ENCODE results near the gene SETDB2. TPM values are rescaled to one million over a fixed set of nuclear protein-coding genes. Genes with fewer than 3 reads are reported as not detected.

SETDB2 gene
- total RNA-seq, 1 experiment from 2014 or later, result 7.3 TPM

- Mint-ChIP-seq H3K4me3 (ENCODE audit: unreplicated experiment) (no peak overlapping the region), H3K4me1 (ENCODE audit: insufficient read depth, unreplicated experiment) (no peaks in the 10 kb centered on the region), H3K27ac (ENCODE audit: low read depth, unreplicated experiment) (no peak overlapping the region), H3K9me3 (ENCODE audit: unreplicated experiment) (no peaks in the 10 kb centered on the region), H3K36me3 (ENCODE audit: insufficient read depth, unreplicated experiment) (peaks cover 33% of the 10 kb centered on the region), H3K27me3 (ENCODE audit: insufficient read depth, unreplicated experiment) (no peaks in the 10 kb centered on the region)
- BruUV-seq (replicated peaks), result no TSS peak
- intact Hi-C loops (cut with micrococcal nuclease), result no loop called here
- ChIA-PET CTCF (interaction anchor here (0.7 kb wide), 1 partner anchor 91 kb away, joined by 3 read pairs; no protein-coding TSS in a partner anchor), POLR2A (interaction anchor here (0.7 kb wide), 1 partner anchor 68 kb away, joined by 4 read pairs; no protein-coding TSS in a partner anchor)
- TF ChIP-seq, protein P1, sequence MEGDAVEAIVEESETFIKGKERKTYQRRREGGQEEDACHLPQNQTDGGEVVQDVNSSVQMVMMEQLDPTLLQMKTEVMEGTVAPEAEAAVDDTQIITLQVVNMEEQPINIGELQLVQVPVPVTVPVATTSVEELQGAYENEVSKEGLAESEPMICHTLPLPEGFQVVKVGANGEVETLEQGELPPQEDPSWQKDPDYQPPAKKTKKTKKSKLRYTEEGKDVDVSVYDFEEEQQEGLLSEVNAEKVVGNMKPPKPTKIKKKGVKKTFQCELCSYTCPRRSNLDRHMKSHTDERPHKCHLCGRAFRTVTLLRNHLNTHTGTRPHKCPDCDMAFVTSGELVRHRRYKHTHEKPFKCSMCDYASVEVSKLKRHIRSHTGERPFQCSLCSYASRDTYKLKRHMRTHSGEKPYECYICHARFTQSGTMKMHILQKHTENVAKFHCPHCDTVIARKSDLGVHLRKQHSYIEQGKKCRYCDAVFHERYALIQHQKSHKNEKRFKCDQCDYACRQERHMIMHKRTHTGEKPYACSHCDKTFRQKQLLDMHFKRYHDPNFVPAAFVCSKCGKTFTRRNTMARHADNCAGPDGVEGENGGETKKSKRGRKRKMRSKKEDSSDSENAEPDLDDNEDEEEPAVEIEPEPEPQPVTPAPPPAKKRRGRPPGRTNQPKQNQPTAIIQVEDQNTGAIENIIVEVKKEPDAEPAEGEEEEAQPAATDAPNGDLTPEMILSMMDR (IDR thresholded peaks at IDR 0.05; ENCODE audit: unreplicated experiment), result no peak
- no peak for DNase-seq (ENCODE audit: unreplicated experiment)
Observed at GRCh38 chr13:49512578-49512977, 68.5 kb downstream of the SETDB2 start.

GRCh38 chr13:49516467-49516866 is 72.4 kb downstream of the SETDB2 start:
- intact Hi-C loops (cut with micrococcal nuclease), result no loop called here
- no peaks in the 10 kb centered on the region for H3K27me3 Mint-ChIP-seq (ENCODE audit: insufficient read depth, unreplicated experiment)
- TF ChIP-seq, protein P1 (IDR thresholded peaks at IDR 0.05; ENCODE audit: unreplicated experiment), result no peak
- H3K4me1 Mint-ChIP-seq (ENCODE audit: insufficient read depth, unreplicated experiment), result no peaks in the 10 kb centered on the region
- no peak for DNase-seq (ENCODE audit: unreplicated experiment)
- H3K4me3 Mint-ChIP-seq (ENCODE audit: unreplicated experiment), result no peak overlapping the region
- no TSS peak for BruUV-seq (replicated peaks)
- ChIA-PET CTCF (interaction anchor here (0.9 kb wide), 1 partner anchor 10 kb away, joined by 3 read pairs; no protein-coding TSS in a partner anchor), POLR2A (interaction anchor here (0.7 kb wide), 2 partner anchors 72 to 91 kb away, joined by 3 read pairs; partner anchors contain the start of gene SETDB2)
- no peak overlapping the region for H3K27ac Mint-ChIP-seq (ENCODE audit: low read depth, unreplicated experiment)
- H3K9me3 Mint-ChIP-seq (ENCODE audit: unreplicated experiment), result no peaks in the 10 kb centered on the region
- peaks cover 47% of the 10 kb centered on the region for H3K36me3 Mint-ChIP-seq (ENCODE audit: insufficient read depth, unreplicated experiment)

DNA sequence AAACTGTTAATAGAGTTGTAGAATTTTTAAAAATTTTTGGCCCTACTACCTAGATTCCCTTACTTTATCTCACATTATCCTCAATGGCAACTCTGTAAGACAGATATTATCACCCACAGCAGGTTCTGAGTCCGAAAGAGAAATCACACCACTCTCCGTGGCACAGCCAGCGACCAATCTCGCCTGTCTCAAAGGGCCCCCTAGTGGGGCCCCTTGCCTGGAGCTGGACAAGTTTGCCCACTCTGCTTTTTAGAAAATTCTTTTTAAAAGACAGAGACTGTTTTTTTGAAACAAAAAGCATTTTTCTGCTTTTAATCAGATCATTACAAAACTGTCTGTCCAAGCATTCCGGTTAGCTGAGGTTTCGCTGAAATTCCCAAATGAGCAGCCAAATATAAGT is 73.4 kb downstream of the SETDB2 start:
- H3K27me3 Mint-ChIP-seq (ENCODE audit: insufficient read depth, unreplicated experiment), result no peaks in the 10 kb centered on the region
- BruUV-seq (replicated peaks), result no TSS peak
- ChIA-PET CTCF (interaction anchor here (0.6 to 1.0 kb wide), 2 partner anchors 84 to 217 kb away, joined by 3 to 5 read pairs; no protein-coding TSS in a partner anchor), POLR2A (interaction anchor here (0.6 kb wide), 1 partner anchor 67 kb away, joined by 3 read pairs; no protein-coding TSS in a partner anchor)
- DNase-seq (ENCODE audit: unreplicated experiment), result no peak
- H3K27ac Mint-ChIP-seq (ENCODE audit: low read depth, unreplicated experiment), result no peak overlapping the region
- peaks cover 48% of the 10 kb centered on the region for H3K36me3 Mint-ChIP-seq (ENCODE audit: insufficient read depth, unreplicated experiment)
- no peaks in the 10 kb centered on the region for H3K9me3 Mint-ChIP-seq (ENCODE audit: unreplicated experiment)
- TF ChIP-seq, protein P1 (IDR thresholded peaks at IDR 0.05; ENCODE audit: unreplicated experiment), result no peak
- intact Hi-C loops (cut with micrococcal nuclease), result no loop called here
- no peak overlapping the region for H3K4me3 Mint-ChIP-seq (ENCODE audit: unreplicated experiment)
- H3K4me1 Mint-ChIP-seq (ENCODE audit: insufficient read depth, unreplicated experiment), result no peaks in the 10 kb centered on the region

GRCh38 chr13:49521224-49521623 is 77.2 kb downstream of the SETDB2 start:
- Mint-ChIP-seq H3K36me3 (ENCODE audit: insufficient read depth, unreplicated experiment) (peaks cover 40% of the 10 kb centered on the region), H3K4me1 (ENCODE audit: insufficient read depth, unreplicated experiment) (no peaks in the 10 kb centered on the region), H3K27ac (ENCODE audit: low read depth, unreplicated experiment) (no peak overlapping the region), H3K4me3 (ENCODE audit: unreplicated experiment) (no peak overlapping the region), H3K9me3 (ENCODE audit: unreplicated experiment) (no peaks in the 10 kb centered on the region), H3K27me3 (ENCODE audit: insufficient read depth, unreplicated experiment) (no peaks in the 10 kb centered on the region)
- no TSS peak for BruUV-seq (replicated peaks)
- intact Hi-C loops (cut with micrococcal nuclease), result no loop called here
- ChIA-PET CTCF (interaction anchor here (1.1 kb wide), 1 partner anchor 36 kb away, joined by 3 read pairs; no protein-coding TSS in a partner anchor), POLR2A (no interaction called here)
- no peak for DNase-seq (ENCODE audit: unreplicated experiment)
- TF ChIP-seq, protein P1 (IDR thresholded peaks at IDR 0.05; ENCODE audit: unreplicated experiment), result no peak
